ENCODE measurements around the gene CNTN2. TPM values are rescaled to one million over a fixed set of nuclear protein-coding genes. Genes with fewer than 3 reads are reported as not detected.

The CNTN2 gene
- total RNA-seq, 1 donor from 2014 or later = 0.10 TPM

DNA sequence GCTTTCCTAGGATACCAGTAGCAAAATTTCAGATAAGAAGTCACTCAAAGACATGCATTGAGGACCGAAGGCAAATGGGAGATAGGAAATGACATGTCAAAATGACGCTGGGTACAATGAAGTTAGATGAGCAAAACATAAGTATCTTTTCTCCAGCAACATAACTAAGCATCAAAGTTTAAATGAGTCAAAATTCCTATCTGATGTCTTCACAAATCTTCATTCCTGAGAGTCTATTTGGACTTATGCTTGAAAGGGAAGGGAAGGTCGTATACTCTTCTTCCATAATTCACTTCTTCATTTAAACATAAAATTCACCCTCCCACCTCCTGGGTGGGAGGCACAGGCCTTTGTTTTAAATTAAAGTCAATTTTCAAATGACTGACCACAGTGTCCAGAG, 45.3 kb downstream of the CNTN2 start:
- Mint-ChIP-seq H3K36me3 (ENCODE audit: low read depth, unreplicated experiment) (peaks cover 8% of the 10 kb centered on the region), H3K4me3 (ENCODE audit: unreplicated experiment) (no peak overlapping the region), H3K27me3 (ENCODE audit: unreplicated experiment) (peaks cover 3% of the 10 kb centered on the region), H3K9me3 (ENCODE audit: unreplicated experiment) (no peaks in the 10 kb centered on the region), H3K4me1 (ENCODE audit: unreplicated experiment) (peaks cover 3% of the 10 kb centered on the region), H3K27ac (ENCODE audit: unreplicated experiment) (no peak overlapping the region)
- TF ChIP-seq CTCF (IDR thresholded peaks at IDR 0.05; ENCODE audit: unreplicated experiment) = no peak
- DNase-seq (ENCODE audit: low spot score) = no peak

DNA sequence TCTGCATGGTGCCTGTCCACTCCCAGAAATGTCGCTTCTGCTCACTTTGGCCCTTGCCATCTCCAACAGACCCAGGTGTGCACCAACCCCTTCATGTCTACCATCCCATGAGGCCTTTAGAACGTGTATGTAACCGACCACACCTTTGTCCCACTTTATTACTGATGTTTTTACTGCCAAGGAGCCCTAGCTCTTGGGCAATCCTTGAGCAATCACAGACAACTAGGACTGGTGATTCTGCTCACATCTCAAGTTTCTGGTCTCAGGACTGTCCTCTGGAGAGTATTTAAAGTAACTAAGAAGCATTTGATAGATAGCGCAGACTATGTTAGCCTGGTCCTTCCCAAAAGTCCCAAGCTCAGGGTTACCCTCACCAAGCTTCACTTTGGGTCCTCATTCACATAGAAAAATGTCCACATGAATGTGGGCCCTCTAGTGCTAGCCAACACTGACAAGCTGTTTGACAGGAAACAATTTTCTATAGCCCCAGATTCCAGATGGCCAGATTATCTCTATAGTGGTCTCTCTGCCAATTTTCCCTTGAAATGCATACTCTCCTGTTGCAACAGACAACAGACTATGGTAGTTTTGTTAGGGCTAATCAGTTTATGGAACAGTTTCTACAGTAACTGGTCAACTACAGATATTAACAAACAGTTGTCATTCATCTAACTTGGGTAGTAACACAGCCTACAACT, 48.2 kb downstream of the CNTN2 start:
- Mint-ChIP-seq H3K4me1 (ENCODE audit: unreplicated experiment) (no peaks in the 10 kb centered on the region), H3K27me3 (ENCODE audit: unreplicated experiment) (peaks cover 3% of the 10 kb centered on the region), H3K36me3 (ENCODE audit: low read depth, unreplicated experiment) (peaks cover 8% of the 10 kb centered on the region), H3K27ac (ENCODE audit: unreplicated experiment) (no peak overlapping the region), H3K4me3 (ENCODE audit: unreplicated experiment) (no peak overlapping the region), H3K9me3 (ENCODE audit: unreplicated experiment) (no peaks in the 10 kb centered on the region)
- DNase-seq (ENCODE audit: low spot score) = no peak
- no peak for TF ChIP-seq CTCF (IDR thresholded peaks at IDR 0.05; ENCODE audit: unreplicated experiment)

GRCh38 chr1:205095422-205095821, 52.4 kb downstream of the CNTN2 start:
- no peak for TF ChIP-seq CTCF (IDR thresholded peaks at IDR 0.05; ENCODE audit: unreplicated experiment)
- H3K27me3 Mint-ChIP-seq (ENCODE audit: unreplicated experiment) = peaks cover 3% of the 10 kb centered on the region
- no peak for DNase-seq (ENCODE audit: low spot score)
- H3K36me3 Mint-ChIP-seq (ENCODE audit: low read depth, unreplicated experiment) = peaks cover 24% of the 10 kb centered on the region
- H3K9me3 Mint-ChIP-seq (ENCODE audit: unreplicated experiment) = no peaks in the 10 kb centered on the region
- no peaks in the 10 kb centered on the region for H3K4me1 Mint-ChIP-seq (ENCODE audit: unreplicated experiment)
- H3K27ac Mint-ChIP-seq (ENCODE audit: unreplicated experiment) = no peak overlapping the region
- no peak overlapping the region for H3K4me3 Mint-ChIP-seq (ENCODE audit: unreplicated experiment)

- Mint-ChIP-seq H3K4me1 (ENCODE audit: unreplicated experiment) (no peaks in the 10 kb centered on the region), H3K4me3 (ENCODE audit: unreplicated experiment) (no peak overlapping the region), H3K27ac (ENCODE audit: unreplicated experiment) (no peak overlapping the region), H3K27me3 (ENCODE audit: unreplicated experiment) (no peaks in the 10 kb centered on the region), H3K9me3 (ENCODE audit: unreplicated experiment) (no peaks in the 10 kb centered on the region), H3K36me3 (ENCODE audit: low read depth, unreplicated experiment) (peaks cover 33% of the 10 kb centered on the region)
- DNase-seq (ENCODE audit: low spot score) = no peak
- no peak for TF ChIP-seq CTCF (IDR thresholded peaks at IDR 0.05; ENCODE audit: unreplicated experiment)
Measured at GRCh38 chr1:205098242-205098641, 55.2 kb downstream of the CNTN2 start.

DNA sequence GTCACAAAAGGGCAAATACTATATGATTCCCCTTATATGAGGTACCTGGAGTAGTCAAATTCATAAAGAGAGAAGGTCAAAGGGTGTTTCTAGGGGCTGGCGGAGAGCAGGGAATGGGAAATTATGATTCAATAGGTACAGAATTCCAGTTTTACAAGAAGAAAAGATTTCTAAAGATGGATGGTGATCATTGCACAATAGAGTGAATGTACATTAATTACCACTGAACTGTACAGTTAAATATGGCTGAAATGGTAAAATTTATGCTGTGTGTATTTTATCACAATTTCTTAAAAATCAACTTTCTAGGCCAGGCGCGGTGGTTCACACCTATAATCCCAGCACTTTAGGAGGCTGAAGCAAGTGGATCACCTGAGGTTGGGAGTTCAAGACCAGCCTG, 59.4 kb downstream of the CNTN2 start:
- no peak for TF ChIP-seq CTCF (IDR thresholded peaks at IDR 0.05; ENCODE audit: unreplicated experiment)
- Mint-ChIP-seq H3K27me3 (ENCODE audit: unreplicated experiment) (no peaks in the 10 kb centered on the region), H3K27ac (ENCODE audit: unreplicated experiment) (no peak overlapping the region), H3K4me3 (ENCODE audit: unreplicated experiment) (no peak overlapping the region), H3K36me3 (ENCODE audit: low read depth, unreplicated experiment) (peaks cover 35% of the 10 kb centered on the region), H3K9me3 (ENCODE audit: unreplicated experiment) (no peaks in the 10 kb centered on the region), H3K4me1 (ENCODE audit: unreplicated experiment) (no peaks in the 10 kb centered on the region)
- no peak for DNase-seq (ENCODE audit: low spot score)

Data from endothelial cell (in vitro differentiated cells).